SK-N-SH (cell line): ENCODE results near the gene ZNF222. TPM values are rescaled to one million over a fixed set of nuclear protein-coding genes. Genes with fewer than 3 reads are reported as not detected.

Experiments used
- CTCF ChIA-PET: fragments of 300-600, 350-600 bp; formaldehyde crosslinking; extraction: SDS; loops from one replicate; lab custom pipeline; 2021; lab: Yijun Ruan, JAX
- POLR2A ChIA-PET: fragments of 350-600 bp; sonication (Branson Sonifier 250); formaldehyde crosslinking; extraction: SDS; loops from one replicate; lab custom pipeline; 2020; ENCODE audit warnings: antibody characterized with exemption, inconsistent platforms; lab: Yijun Ruan, JAX
- DNase-seq: peaks from one replicate; pipeline ENCODE4 v3.0.0; 2012
- H2AFZ ChIP-seq: fragments of 200-600 bp; sonication (generic); 2 replicates; pipeline ENCODE4 v1.8.1; 2016; ENCODE audit warnings: antibody characterized with exemption, mild to moderate bottlenecking, low read depth
- H3F3A ChIP-seq: fragments of 200-600 bp; sonication (generic); replicated peaks from 2 replicates; pipeline ENCODE3; 2016; ENCODE audit warnings: antibody characterized with exemption, mild to moderate bottlenecking; ENCODE audit not compliant: insufficient read depth
- H3K27ac ChIP-seq, 2 experiments: fragments of 200-500 bp in 1 of 2; fragments of 200-600 bp in 1 of 2; sonication (Bioruptor generic) in 1 of 2; sonication (generic), shearing (Covaris generic) in 1 of 2; 2 replicates each; pipeline versions ENCODE4 v1.5.1 to v1.6.1; 2014 to 2016; ENCODE audit warnings: low read depth in 2 of 2, inconsistent platforms in 1 of 2, low read length in 1 of 2, mild to moderate bottlenecking in 1 of 2, mixed read lengths in 1 of 2
- H3K27me3 ChIP-seq: fragments of 200-600 bp; sonication (generic), shearing (Covaris generic); 2 replicates; pipeline ENCODE4 v1.6.1; 2016; ENCODE audit warnings: mixed run types; ENCODE audit not compliant: insufficient read depth
- H3K36me3 ChIP-seq, 2 experiments: fragments of 200-500 bp in 1 of 2; fragments of 200-600 bp in 1 of 2; sonication (Bioruptor generic) in 1 of 2; sonication (generic) in 1 of 2; replicated peaks in 1 of 2; 2 replicates each; pipeline versions ENCODE3 to v1.5.1; 2014 to 2016; ENCODE audit warnings: low read length in 1 of 2, mild to moderate bottlenecking in 1 of 2; ENCODE audit not compliant: insufficient read depth in 2 of 2, control insufficient read depth in 1 of 2
- H3K4me1 ChIP-seq, 2 experiments: fragments of 200-500 bp in 1 of 2; fragments of 200-600 bp in 1 of 2; sonication (Bioruptor generic) in 1 of 2; sonication (generic), shearing (Covaris generic) in 1 of 2; 2 replicates each; pipeline versions ENCODE4 v1.5.1 to v1.6.1; 2014 to 2016; ENCODE audit warnings: low read depth in 1 of 2, low read length in 1 of 2, mixed run types in 1 of 2; ENCODE audit not compliant: insufficient read depth in 2 of 2, control insufficient read depth in 1 of 2
- H3K4me2 ChIP-seq: fragments of 200-600 bp; sonication (generic), shearing (Covaris generic); 2 replicates; pipeline ENCODE4 v1.6.1; 2017; ENCODE audit warnings: mixed run types
- H3K4me3 ChIP-seq, 2 experiments: fragments of 200-500 bp in 1 of 2; fragments of 200-600 bp in 1 of 2; sonication (Bioruptor generic) in 1 of 2; sonication (generic), shearing (Covaris generic) in 1 of 2; 2 replicates each; pipeline versions ENCODE4 v1.5.1 to v1.8.1; 2014 to 2016; ENCODE audit warnings: low read depth in 2 of 2, inconsistent platforms in 1 of 2, low read length in 1 of 2, mild to moderate bottlenecking in 1 of 2, mixed read lengths in 1 of 2, moderate library complexity in 1 of 2
- H3K79me2 ChIP-seq: fragments of 200-600 bp; sonication (generic); 2 replicates; pipeline ENCODE4 v1.8.1; 2017; ENCODE audit warnings: mild to moderate bottlenecking; ENCODE audit not compliant: insufficient read depth
- H3K9ac ChIP-seq: fragments of 200-600 bp; sonication (generic); 2 replicates; pipeline ENCODE4 v1.6.1; 2017; ENCODE audit warnings: mixed run types
- H3K9me2 ChIP-seq: fragments of 200-600 bp; sonication (generic); 2 replicates; pipeline ENCODE4 v1.6.1; 2017; ENCODE audit warnings: mixed run types
- H3K9me3 ChIP-seq: fragments of 200-600 bp; sonication (generic); 2 replicates; pipeline ENCODE4 v1.6.1; 2017; ENCODE audit warnings: mixed run types, mild to moderate bottlenecking, moderate library complexity
- H4K20me1 ChIP-seq: fragments of 200-600 bp; sonication (generic); 2 replicates; pipeline ENCODE4 v1.6.1; 2017; ENCODE audit warnings: mild to moderate bottlenecking, mixed run types; ENCODE audit not compliant: insufficient read depth
- CHD2 ChIP-seq: fragments of 150-350 bp; IDR thresholded peaks from 2 replicates; pipeline ENCODE4 v1.6.1; 2018; ENCODE audit warnings: low read length; ENCODE audit not compliant: partially characterized antibody
- EZH2phosphoT487 ChIP-seq: fragments of 200-600 bp; sonication (generic); IDR thresholded peaks from 2 replicates; pipeline ENCODE4 v1.6.1; 2017; ENCODE audit warnings: low read depth, mixed run types, mild to moderate bottlenecking, antibody characterized with exemption, moderate library complexity, borderline replicate concordance
- FOSL2 ChIP-seq: IDR thresholded peaks from 2 replicates; pipeline ENCODE4 v1.4.0; 2012; ENCODE audit warnings: low read depth, mild to moderate bottlenecking, moderate library complexity, borderline replicate concordance
- FOXM1 ChIP-seq: IDR thresholded peaks from 2 replicates; pipeline ENCODE4 v1.4.0; 2012; ENCODE audit warnings: low read depth, mild to moderate bottlenecking
- GABPA ChIP-seq: IDR thresholded peaks from 2 replicates; pipeline ENCODE4 v1.4.0; 2012; ENCODE audit warnings: low read depth, mild to moderate bottlenecking
- IRF3 ChIP-seq: fragments of 150-350 bp; IDR thresholded peaks from 2 replicates; pipeline ENCODE4 v1.6.1; 2016; ENCODE audit warnings: mild to moderate bottlenecking, low read depth, low read length
- JUND ChIP-seq: IDR thresholded peaks from 2 replicates; pipeline ENCODE4 v1.4.0; 2012
- MAX ChIP-seq: IDR thresholded peaks from 2 replicates; pipeline ENCODE4 v1.4.0; 2012; ENCODE audit warnings: low read depth
- MEF2A ChIP-seq: IDR thresholded peaks from 2 replicates; pipeline ENCODE4 v1.4.0; 2012; ENCODE audit warnings: low read depth, borderline replicate concordance
- MXI1 ChIP-seq: IDR thresholded peaks from 2 replicates; pipeline ENCODE4 v1.6.1; 2012; ENCODE audit warnings: mild to moderate bottlenecking, low read depth, low read length, improper control_type of control experiment
- NRF1 ChIP-seq: IDR thresholded peaks from 2 replicates; pipeline ENCODE4 v1.6.1; 2012; ENCODE audit warnings: low read depth, mild to moderate bottlenecking, low read length
- POLR2AphosphoS5 ChIP-seq: IDR thresholded peaks from 2 replicates; pipeline ENCODE4 v1.6.1; 2012; ENCODE audit warnings: low read depth, low read length
- RCOR1 ChIP-seq: fragments of 150-350 bp; IDR thresholded peaks from 2 replicates; pipeline ENCODE4 v1.6.1; 2017; ENCODE audit warnings: antibody characterized with exemption, low read length
- RFX5 ChIP-seq: IDR thresholded peaks from 2 replicates; pipeline ENCODE4 v1.6.1; 2012; ENCODE audit warnings: mild to moderate bottlenecking, improper control_type of control experiment, low read length
- SMC3 ChIP-seq: IDR thresholded peaks from 2 replicates; pipeline ENCODE4 v1.6.1; 2012; ENCODE audit warnings: low read depth, low read length, improper control_type of control experiment
- TCF12 ChIP-seq: IDR thresholded peaks from 2 replicates; pipeline ENCODE4 v1.4.0; 2012
- TEAD4 ChIP-seq: IDR thresholded peaks from 2 replicates; pipeline ENCODE4 v1.4.0; 2012; ENCODE audit warnings: mild to moderate bottlenecking, borderline replicate concordance; ENCODE audit not compliant: insufficient read depth
- USF2 ChIP-seq: fragments of 150-350 bp; IDR thresholded peaks from 2 replicates; pipeline ENCODE4 v1.6.1; 2017; ENCODE audit warnings: antibody characterized with exemption, low read length, low read depth, borderline replicate concordance
- WGBS: methylation state at CpG from one replicate; pipeline ENCODE4 v1.1.6; 2017; ENCODE audit warnings: low lambda C conversion rate; 5-methylcytosine and 5-hydroxymethylcytosine counted together
- polyA plus RNA-seq, 3 experiments: library from polyadenylated mRNA; depleted of rRNA; stranded (reverse); fragments of >200 nt; gene quantifications; 2 replicates each; pipeline ENCODE4 v1.2.3, GENCODE V29; 2012
- TF ChIP-seq, protein P1 (sequence below): IDR thresholded peaks from 2 replicates; pipeline ENCODE4; 2012
- TF ChIP-seq, protein P2 (sequence below): fragments of 200-600 bp; sonication (generic); IDR thresholded peaks from 2 replicates; pipeline ENCODE4 v1.6.1; 2017; ENCODE audit warnings: antibody characterized with exemption, mild to moderate bottlenecking, moderate library complexity

The ZNF222 gene
- polyA plus RNA-seq, 1 of the 3 experiments (the other 2 are of a cell fraction): 3.7 TPM

- TF ChIP-seq IRF3 (no peak), FOSL2 (no peak), TEAD4 (no peak), MEF2A (no peak), CHD2 (peak; percentile 94), NRF1 (no peak), EZH2phosphoT487 (no peak), JUND (no peak), GABPA (peak; percentile 87), MXI1 (peak; percentile 81), TCF12 (no peak), USF2 (no peak), RCOR1 (peak; percentile 36; the same call in 1 of the 2 replicates), RFX5 (0 out of 2 replicates have a peak, but pooled peaks have one; percentile 18), SMC3 (no peak), POLR2AphosphoS5 (peak; percentile 83), FOXM1 (no peak)
- TF ChIP-seq, protein P1, sequence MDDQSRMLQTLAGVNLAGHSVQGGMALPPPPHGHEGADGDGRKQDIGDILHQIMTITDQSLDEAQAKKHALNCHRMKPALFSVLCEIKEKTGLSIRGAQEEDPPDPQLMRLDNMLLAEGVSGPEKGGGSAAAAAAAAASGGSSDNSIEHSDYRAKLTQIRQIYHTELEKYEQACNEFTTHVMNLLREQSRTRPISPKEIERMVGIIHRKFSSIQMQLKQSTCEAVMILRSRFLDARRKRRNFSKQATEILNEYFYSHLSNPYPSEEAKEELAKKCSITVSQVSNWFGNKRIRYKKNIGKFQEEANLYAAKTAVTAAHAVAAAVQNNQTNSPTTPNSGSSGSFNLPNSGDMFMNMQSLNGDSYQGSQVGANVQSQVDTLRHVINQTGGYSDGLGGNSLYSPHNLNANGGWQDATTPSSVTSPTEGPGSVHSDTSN: no peak
Observed at GRCh38 chr19:44002566-44003460, 22.4 kb upstream of the ZNF222 start, which contains the start of gene ZNF230 (continued).

DNA sequence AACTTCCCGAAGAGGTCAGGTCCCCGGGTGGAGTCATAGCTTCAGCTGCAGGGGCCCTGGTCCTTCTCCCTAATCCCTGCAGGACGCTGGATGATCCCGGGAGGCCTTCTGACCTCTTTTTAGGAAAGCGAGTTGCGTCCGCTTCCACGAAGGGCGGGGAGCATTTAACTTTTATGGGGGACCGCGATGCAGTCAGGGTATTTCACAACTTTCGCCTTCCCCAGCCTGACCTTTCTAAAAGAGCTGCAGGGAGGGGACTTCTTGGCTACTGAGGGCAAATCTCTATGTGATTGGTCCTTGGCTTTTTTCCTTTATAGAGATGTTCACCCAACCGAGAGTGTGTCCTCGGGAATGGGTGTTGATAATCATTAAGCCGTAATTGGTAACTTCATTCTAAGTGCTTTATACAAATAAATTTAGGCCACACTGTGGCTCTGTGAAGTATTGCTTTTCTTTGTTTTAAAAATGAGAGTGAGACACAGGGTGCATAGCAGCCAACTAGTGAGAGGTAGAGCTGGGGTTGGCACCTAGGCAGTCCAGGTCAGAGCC lies 21.6 kb upstream of the ZNF222 start:
- POLR2A ChIA-PET: no interaction called here
- Histone ChIP-seq H3K9me2 (no peaks in the 10 kb centered on the region), H3F3A (no peaks in the 10 kb centered on the region), H3K4me3 (peak overlapping the region; percentile 81 to 97), H3K9ac (peak overlapping the region; percentile 64), H4K20me1 (no peaks in the 10 kb centered on the region), H3K4me1 (peaks cover 0 to 11% of the 10 kb centered on the region in 2 experiments; a peak in 2 of 4 replicates), H3K79me2 (peaks cover 32% of the 10 kb centered on the region), H3K27ac (peak overlapping the region; percentile 21 to 74; a peak in 2 of 4 replicates)
- no peak for DNase-seq
- CTCF ChIA-PET: interaction anchor here (0.7 to 1.2 kb wide), 4 partner anchors 16 to 258 kb away, joined by 3 to 4 read pairs (median 3); partner anchors contain the start of gene ZNF223
- TF ChIP-seq MAX: no peak
- TF ChIP-seq MXI1: no peak
- TF ChIP-seq, protein P2, sequence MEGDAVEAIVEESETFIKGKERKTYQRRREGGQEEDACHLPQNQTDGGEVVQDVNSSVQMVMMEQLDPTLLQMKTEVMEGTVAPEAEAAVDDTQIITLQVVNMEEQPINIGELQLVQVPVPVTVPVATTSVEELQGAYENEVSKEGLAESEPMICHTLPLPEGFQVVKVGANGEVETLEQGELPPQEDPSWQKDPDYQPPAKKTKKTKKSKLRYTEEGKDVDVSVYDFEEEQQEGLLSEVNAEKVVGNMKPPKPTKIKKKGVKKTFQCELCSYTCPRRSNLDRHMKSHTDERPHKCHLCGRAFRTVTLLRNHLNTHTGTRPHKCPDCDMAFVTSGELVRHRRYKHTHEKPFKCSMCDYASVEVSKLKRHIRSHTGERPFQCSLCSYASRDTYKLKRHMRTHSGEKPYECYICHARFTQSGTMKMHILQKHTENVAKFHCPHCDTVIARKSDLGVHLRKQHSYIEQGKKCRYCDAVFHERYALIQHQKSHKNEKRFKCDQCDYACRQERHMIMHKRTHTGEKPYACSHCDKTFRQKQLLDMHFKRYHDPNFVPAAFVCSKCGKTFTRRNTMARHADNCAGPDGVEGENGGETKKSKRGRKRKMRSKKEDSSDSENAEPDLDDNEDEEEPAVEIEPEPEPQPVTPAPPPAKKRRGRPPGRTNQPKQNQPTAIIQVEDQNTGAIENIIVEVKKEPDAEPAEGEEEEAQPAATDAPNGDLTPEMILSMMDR: no peak; the same call in 1 of the 2 replicates
- TF ChIP-seq, all 33 proteins: peak for 0
- H3K27me3 ChIP-seq: no peaks in the 10 kb centered on the region
- H3K36me3 ChIP-seq: peaks cover 16 to 21% of the 10 kb centered on the region in 2 experiments
- peak overlapping the region; percentile 93 for H2AFZ ChIP-seq
- WGBS: under 1% methylated on average over 10 of the region's 15 CpGs
- H3K9me3 ChIP-seq: no peaks in the 10 kb centered on the region
- peak overlapping the region; percentile 77 for H3K4me2 ChIP-seq
